Loucy (cell line): ENCODE results near the gene PLXNA4.

Experiments used
- H2AFZ ChIP-seq: fragments of 200-600 bp; sonication (generic); 2 replicates; pipeline ENCODE4 v1.6.0; 2016; ENCODE audit warnings: antibody characterized with exemption, mild to moderate bottlenecking, low read length, moderate library complexity
- H3F3A ChIP-seq: fragments of 200-600 bp; 2 replicates; pipeline ENCODE4 v1.6.0; 2016; ENCODE audit warnings: antibody characterized with exemption, low read depth, mild to moderate bottlenecking
- H3K27me3 ChIP-seq: fragments of 200-600 bp; sonication (generic); 2 replicates; pipeline ENCODE4 v1.6.1; 2014; ENCODE audit warnings: low read length, mild to moderate bottlenecking; ENCODE audit not compliant: insufficient read depth, poor library complexity, severe bottlenecking
- H3K36me3 ChIP-seq: fragments of 200-600 bp; sonication (generic); 2 replicates; pipeline ENCODE4 v1.6.1; 2016; ENCODE audit warnings: low read length; ENCODE audit not compliant: insufficient read depth
- H3K4me1 ChIP-seq: fragments of 200-600 bp; sonication (generic); 2 replicates; pipeline ENCODE4 v1.5.1; 2014; ENCODE audit warnings: low read length, mild to moderate bottlenecking; ENCODE audit not compliant: insufficient read depth, poor library complexity, severe bottlenecking
- H3K4me2 ChIP-seq: fragments of 200-600 bp; sonication (generic); 2 replicates; pipeline ENCODE4 v1.6.0; 2014; ENCODE audit warnings: antibody characterized with exemption, low read length, low read depth, mild to moderate bottlenecking; ENCODE audit not compliant: poor library complexity, severe bottlenecking
- H3K4me3 ChIP-seq: fragments of 200-600 bp; sonication (generic); 2 replicates; pipeline ENCODE4 v1.5.1; 2014; ENCODE audit warnings: low read length, mild to moderate bottlenecking, mixed read lengths; ENCODE audit not compliant: poor library complexity, severe bottlenecking
- H3K79me2 ChIP-seq: fragments of 200-600 bp; sonication (generic); 2 replicates; pipeline ENCODE4 v1.6.1; 2014; ENCODE audit warnings: low read length; ENCODE audit not compliant: insufficient read depth
- H3K9ac ChIP-seq: fragments of 200-600 bp; sonication (generic); 2 replicates; pipeline ENCODE4 v1.6.0; 2014; ENCODE audit warnings: mild to moderate bottlenecking, low read depth, low read length, moderate library complexity; ENCODE audit not compliant: poor library complexity, severe bottlenecking
- H3K9me2 ChIP-seq: fragments of 200-600 bp; sonication (generic); replicated peaks from 2 replicates; pipeline ENCODE4 v1.6.1; 2016; ENCODE audit warnings: low read depth, low read length, mixed read lengths
- H3K9me3 ChIP-seq: fragments of 200-600 bp; sonication (generic); 2 replicates; pipeline ENCODE4 v1.6.1; 2014; ENCODE audit warnings: mild to moderate bottlenecking, antibody characterized with exemption, low read length, low read depth; ENCODE audit not compliant: insufficient read depth
- H4K20me1 ChIP-seq: fragments of 200-600 bp; sonication (generic); 2 replicates; pipeline ENCODE4 v1.6.0; 2014; ENCODE audit warnings: antibody characterized with exemption, low read length, mild to moderate bottlenecking; ENCODE audit not compliant: insufficient read depth, poor library complexity, severe bottlenecking
- EZH2phosphoT487 ChIP-seq: fragments of 200-600 bp; IDR thresholded peaks from 2 replicates; pipeline ENCODE4 v1.6.1; 2018; ENCODE audit warnings: antibody characterized with exemption, mild to moderate bottlenecking, moderate library complexity, borderline replicate concordance
- TF ChIP-seq, protein P1 (sequence below): fragments of 200-600 bp; sonication (generic); conservative IDR thresholded peaks from 2 replicates; pipeline ENCODE4 v1.5.1; 2014; ENCODE audit warnings: mild to moderate bottlenecking, antibody characterized with exemption, low read length

Gene PLXNA4

DNA sequence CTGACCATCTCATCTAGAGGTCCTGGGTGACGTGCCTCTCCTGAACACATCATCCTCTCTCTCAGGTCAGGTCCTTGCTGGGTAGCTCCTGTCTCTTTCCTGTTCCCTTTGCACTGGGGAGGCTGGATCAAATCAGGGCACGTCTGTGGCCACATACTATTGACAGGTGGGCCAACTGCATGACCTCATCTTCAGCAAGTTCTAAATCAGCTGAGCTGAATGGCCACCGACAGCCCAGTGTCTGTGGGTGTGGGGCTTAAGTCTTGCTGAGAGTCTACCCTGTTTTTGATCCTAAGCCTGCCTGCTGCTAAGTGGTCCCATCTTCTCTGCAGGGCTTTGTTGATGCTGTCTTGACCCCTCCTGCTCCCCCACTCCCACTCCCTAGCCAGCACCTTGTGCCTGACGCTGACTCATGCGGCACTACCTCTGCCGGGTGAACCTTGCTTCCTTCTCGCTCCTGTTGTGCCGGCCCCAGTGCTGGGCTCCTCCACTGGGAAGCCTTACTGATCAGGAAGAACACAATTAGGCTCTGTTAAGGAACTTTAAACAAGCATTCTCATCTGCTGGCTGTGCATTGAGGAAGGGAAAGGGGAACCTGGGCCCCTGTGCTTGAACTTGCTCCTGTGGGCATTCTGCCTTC lies 440.4 kb downstream of the PLXNA4 start:
- Histone ChIP-seq H3K36me3 (no peaks in the 10 kb centered on the region), H3F3A (no peaks in the 10 kb centered on the region), H3K27me3 (no peaks in the 10 kb centered on the region), H3K79me2 (no peaks in the 10 kb centered on the region), H4K20me1 (no peaks in the 10 kb centered on the region), H2AFZ (no peak overlapping the region), H3K9me3 (no peaks in the 10 kb centered on the region), H3K9ac (no peak overlapping the region), H3K4me3 (no peak overlapping the region), H3K4me1 (peaks cover 5% of the 10 kb centered on the region), H3K4me2 (no peak overlapping the region), H3K9me2 (no peaks in the 10 kb centered on the region)
- no peak for TF ChIP-seq EZH2phosphoT487
- TF ChIP-seq, protein P1, sequence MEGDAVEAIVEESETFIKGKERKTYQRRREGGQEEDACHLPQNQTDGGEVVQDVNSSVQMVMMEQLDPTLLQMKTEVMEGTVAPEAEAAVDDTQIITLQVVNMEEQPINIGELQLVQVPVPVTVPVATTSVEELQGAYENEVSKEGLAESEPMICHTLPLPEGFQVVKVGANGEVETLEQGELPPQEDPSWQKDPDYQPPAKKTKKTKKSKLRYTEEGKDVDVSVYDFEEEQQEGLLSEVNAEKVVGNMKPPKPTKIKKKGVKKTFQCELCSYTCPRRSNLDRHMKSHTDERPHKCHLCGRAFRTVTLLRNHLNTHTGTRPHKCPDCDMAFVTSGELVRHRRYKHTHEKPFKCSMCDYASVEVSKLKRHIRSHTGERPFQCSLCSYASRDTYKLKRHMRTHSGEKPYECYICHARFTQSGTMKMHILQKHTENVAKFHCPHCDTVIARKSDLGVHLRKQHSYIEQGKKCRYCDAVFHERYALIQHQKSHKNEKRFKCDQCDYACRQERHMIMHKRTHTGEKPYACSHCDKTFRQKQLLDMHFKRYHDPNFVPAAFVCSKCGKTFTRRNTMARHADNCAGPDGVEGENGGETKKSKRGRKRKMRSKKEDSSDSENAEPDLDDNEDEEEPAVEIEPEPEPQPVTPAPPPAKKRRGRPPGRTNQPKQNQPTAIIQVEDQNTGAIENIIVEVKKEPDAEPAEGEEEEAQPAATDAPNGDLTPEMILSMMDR = no peak

DNA sequence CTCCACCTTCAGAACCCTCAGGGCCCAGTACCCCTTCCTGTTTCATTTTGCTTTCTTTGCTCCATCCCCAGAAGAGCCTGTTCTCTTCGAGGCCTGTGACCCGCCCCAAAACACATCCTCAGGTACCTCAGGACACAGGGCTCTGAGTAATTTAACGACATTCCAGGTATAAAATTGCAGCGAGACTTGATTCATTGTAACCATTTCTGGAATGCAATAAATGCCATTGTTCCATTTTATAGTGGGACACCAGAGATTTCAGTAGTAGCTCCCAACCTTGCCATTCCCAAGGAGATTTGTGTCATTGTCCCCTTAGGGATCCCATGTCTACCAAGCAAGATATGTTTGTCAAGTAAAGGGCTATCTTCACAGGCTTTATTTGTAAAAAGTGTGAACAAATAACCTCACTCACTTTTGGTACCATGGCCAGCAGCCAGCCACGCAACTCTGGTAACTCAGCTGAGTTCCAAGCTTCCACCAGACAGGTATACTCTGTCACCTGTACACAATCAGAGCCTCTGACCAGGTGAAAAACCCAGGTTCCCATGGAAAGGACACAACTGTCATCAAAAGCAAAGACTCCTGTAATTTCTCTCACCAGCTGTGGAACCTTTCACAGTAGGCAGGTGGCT lies 441.3 kb downstream of the PLXNA4 start:
- TF ChIP-seq, protein P1 = no peak
- TF ChIP-seq EZH2phosphoT487 = no peak
- Histone ChIP-seq H3K9me2 (no peaks in the 10 kb centered on the region), H3K27me3 (no peaks in the 10 kb centered on the region), H3K9ac (no peak overlapping the region), H3K4me2 (no peak overlapping the region), H3K36me3 (no peaks in the 10 kb centered on the region), H4K20me1 (no peaks in the 10 kb centered on the region), H3K9me3 (no peaks in the 10 kb centered on the region), H3K4me1 (peaks cover 14% of the 10 kb centered on the region), H3F3A (no peaks in the 10 kb centered on the region), H3K79me2 (no peaks in the 10 kb centered on the region), H3K4me3 (no peak overlapping the region), H2AFZ (no peak overlapping the region)

DNA sequence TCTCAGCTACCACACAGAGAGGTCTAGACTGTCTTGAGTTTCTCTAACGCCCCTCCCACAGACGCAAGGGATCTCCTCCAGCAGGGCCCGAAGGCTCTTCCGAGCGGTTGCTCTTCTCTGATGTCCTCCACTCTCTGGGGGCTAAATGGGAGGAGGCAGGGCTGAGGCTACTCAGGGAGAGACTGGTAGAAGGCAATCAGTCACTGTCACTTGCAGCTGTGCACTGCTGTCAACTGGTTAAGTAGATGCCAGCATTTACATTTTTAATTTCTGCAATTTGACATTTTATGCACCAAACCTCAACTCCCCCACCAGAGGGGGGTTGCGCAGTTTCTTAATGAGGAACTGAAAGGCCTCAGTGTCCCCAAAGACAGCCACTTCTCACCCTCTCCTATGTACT lies 442.8 kb downstream of the PLXNA4 start:
- no peak overlapping the region for H3K4me3 ChIP-seq
- no peaks in the 10 kb centered on the region for H3K9me3 ChIP-seq
- no peaks in the 10 kb centered on the region for H3K9me2 ChIP-seq
- no peaks in the 10 kb centered on the region for H4K20me1 ChIP-seq
- no peak overlapping the region for H3K9ac ChIP-seq
- no peak for TF ChIP-seq EZH2phosphoT487
- TF ChIP-seq, protein P1 = no peak
- no peaks in the 10 kb centered on the region for H3F3A ChIP-seq
- no peaks in the 10 kb centered on the region for H3K27me3 ChIP-seq
- no peaks in the 10 kb centered on the region for H3K79me2 ChIP-seq
- no peak overlapping the region for H2AFZ ChIP-seq
- H3K4me1 ChIP-seq = peaks cover 16% of the 10 kb centered on the region
- no peak overlapping the region for H3K4me2 ChIP-seq
- no peaks in the 10 kb centered on the region for H3K36me3 ChIP-seq
